ENCODE data around the gene RPP14.

GRCh38 chr3:58366699-58367098 lies 60.7 kb downstream of the RPP14 start:
- TF ChIP-seq CTCF (IDR thresholded peaks at IDR 0.05) (no peak), POLR2A (IDR thresholded peaks at IDR 0.05) (no peak)

Data from ovary (tissue), 3 donors.